Measurements from ENCODE around the gene EFHC2. TPM values are rescaled to one million over a fixed set of nuclear protein-coding genes. Genes with fewer than 3 reads are reported as not detected.

Gene EFHC2
- total RNA-seq, 1 experiment from 2014 or later, result 0.28 TPM

DNA sequence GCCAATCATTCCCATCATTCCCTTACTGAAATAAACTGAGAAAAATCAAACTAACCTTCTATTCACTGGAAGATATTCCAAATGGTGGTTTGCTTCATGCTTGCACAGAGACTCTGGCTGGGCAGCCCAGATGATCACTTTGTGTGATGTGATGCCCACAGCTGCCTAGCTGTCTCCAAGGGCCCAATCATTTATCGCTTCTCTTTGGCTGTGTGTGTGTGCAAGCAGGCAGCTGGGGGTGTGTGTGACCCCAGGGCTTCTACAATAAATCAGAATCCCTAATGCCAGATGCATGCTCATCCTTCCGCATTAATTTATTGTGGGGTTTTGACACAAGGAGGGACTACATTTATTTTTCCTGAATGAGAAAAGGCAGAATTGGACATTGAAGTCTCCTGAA, 230.1 kb downstream of the EFHC2 start:
- Histone ChIP-seq H3K4me1 (ENCODE audit: control insufficient read depth, insufficient read depth, low read length) (no peaks in the 10 kb centered on the region), H3K27ac (ENCODE audit: low read length) (no peak overlapping the region), H3K9me3 (ENCODE audit: control insufficient read depth, insufficient read depth, low read depth, low read length) (no peaks in the 10 kb centered on the region), H3K4me3 (ENCODE audit: low read depth in 2 of 2, low read length in 2 of 2) (no peak overlapping the region), H3K36me3 (ENCODE audit: control insufficient read depth, insufficient read depth, low read length) (no peaks in the 10 kb centered on the region), H3K27me3 (ENCODE audit: control insufficient read depth, insufficient read depth, low read length) (no peaks in the 10 kb centered on the region)
- intact Hi-C loops (cut with micrococcal nuclease; ENCODE audit: unreplicated experiment), result no loop called here
- TF ChIP-seq, protein P1, sequence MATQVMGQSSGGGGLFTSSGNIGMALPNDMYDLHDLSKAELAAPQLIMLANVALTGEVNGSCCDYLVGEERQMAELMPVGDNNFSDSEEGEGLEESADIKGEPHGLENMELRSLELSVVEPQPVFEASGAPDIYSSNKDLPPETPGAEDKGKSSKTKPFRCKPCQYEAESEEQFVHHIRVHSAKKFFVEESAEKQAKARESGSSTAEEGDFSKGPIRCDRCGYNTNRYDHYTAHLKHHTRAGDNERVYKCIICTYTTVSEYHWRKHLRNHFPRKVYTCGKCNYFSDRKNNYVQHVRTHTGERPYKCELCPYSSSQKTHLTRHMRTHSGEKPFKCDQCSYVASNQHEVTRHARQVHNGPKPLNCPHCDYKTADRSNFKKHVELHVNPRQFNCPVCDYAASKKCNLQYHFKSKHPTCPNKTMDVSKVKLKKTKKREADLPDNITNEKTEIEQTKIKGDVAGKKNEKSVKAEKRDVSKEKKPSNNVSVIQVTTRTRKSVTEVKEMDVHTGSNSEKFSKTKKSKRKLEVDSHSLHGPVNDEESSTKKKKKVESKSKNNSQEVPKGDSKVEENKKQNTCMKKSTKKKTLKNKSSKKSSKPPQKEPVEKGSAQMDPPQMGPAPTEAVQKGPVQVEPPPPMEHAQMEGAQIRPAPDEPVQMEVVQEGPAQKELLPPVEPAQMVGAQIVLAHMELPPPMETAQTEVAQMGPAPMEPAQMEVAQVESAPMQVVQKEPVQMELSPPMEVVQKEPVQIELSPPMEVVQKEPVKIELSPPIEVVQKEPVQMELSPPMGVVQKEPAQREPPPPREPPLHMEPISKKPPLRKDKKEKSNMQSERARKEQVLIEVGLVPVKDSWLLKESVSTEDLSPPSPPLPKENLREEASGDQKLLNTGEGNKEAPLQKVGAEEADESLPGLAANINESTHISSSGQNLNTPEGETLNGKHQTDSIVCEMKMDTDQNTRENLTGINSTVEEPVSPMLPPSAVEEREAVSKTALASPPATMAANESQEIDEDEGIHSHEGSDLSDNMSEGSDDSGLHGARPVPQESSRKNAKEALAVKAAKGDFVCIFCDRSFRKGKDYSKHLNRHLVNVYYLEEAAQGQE (IDR thresholded peaks at IDR 0.05; ENCODE audit: insufficient read depth in 1 of 2, low read depth in 2 of 2, low read length in 1 of 2), result no peak
- TF ChIP-seq POLR2AphosphoS5 (IDR thresholded peaks at IDR 0.05; ENCODE audit: low read depth, low read length) (no peak), TCF7L2 (IDR thresholded peaks at IDR 0.05; ENCODE audit: low read depth, low read length) (no peak), SIN3A (IDR thresholded peaks at IDR 0.05; ENCODE audit: borderline replicate concordance, insufficient read depth, low read depth, low read length) (no peak)
- TF ChIP-seq, protein P2, sequence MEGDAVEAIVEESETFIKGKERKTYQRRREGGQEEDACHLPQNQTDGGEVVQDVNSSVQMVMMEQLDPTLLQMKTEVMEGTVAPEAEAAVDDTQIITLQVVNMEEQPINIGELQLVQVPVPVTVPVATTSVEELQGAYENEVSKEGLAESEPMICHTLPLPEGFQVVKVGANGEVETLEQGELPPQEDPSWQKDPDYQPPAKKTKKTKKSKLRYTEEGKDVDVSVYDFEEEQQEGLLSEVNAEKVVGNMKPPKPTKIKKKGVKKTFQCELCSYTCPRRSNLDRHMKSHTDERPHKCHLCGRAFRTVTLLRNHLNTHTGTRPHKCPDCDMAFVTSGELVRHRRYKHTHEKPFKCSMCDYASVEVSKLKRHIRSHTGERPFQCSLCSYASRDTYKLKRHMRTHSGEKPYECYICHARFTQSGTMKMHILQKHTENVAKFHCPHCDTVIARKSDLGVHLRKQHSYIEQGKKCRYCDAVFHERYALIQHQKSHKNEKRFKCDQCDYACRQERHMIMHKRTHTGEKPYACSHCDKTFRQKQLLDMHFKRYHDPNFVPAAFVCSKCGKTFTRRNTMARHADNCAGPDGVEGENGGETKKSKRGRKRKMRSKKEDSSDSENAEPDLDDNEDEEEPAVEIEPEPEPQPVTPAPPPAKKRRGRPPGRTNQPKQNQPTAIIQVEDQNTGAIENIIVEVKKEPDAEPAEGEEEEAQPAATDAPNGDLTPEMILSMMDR (IDR thresholded peaks at IDR 0.05), result no peak
- ChIA-PET CTCF (no interaction called here), POLR2A (no interaction called here)
- no TSS peak for BruUV-seq (replicated peaks)
- in situ Hi-C loops (cut with HindIII; ENCODE audit: low pct_unique_long_range_greater_than_20kb, low sequenced_read_pairs), result no loop called here
- no peak for DNase-seq (ENCODE audit: low read depth, low spot score)
- ATAC-seq, result no peak

DNA sequence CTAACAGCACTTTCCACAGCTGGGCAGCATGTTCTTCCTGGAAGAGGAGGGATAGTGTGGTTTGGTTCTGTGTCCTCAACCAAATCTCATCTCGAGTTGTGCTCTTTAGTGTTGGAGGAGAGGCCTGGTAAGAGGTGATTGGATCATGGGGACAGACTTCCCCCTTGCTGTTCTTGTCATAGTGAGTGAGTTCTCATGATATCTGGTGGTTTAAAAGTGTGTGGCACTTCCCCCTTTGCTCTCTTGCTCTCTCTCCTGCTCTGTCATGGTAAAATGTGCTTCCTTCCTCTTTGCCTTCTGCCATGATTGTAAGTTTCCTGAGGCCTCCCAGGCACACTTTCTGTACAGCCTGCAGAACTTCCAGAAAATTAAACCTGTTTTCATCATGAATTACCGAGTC, 236.6 kb downstream of the EFHC2 start:
- CTCF ChIA-PET, result no interaction called here
- intact Hi-C loops (cut with micrococcal nuclease; ENCODE audit: unreplicated experiment), result no loop called here
- no peaks in the 10 kb centered on the region for H3K36me3 ChIP-seq (ENCODE audit: control insufficient read depth, insufficient read depth, low read length)
- H3K9me3 ChIP-seq (ENCODE audit: control insufficient read depth, insufficient read depth, low read depth, low read length), result no peaks in the 10 kb centered on the region
- DNase-seq (ENCODE audit: low read depth, low spot score) (no peak), ATAC-seq (no peak)
- POLR2A ChIA-PET, result no interaction called here
- TF ChIP-seq SIN3A (IDR thresholded peaks at IDR 0.05; ENCODE audit: borderline replicate concordance, insufficient read depth, low read depth, low read length), result no peak
- no peak for TF ChIP-seq POLR2AphosphoS5 (IDR thresholded peaks at IDR 0.05; ENCODE audit: low read depth, low read length)
- TF ChIP-seq, protein P1 (IDR thresholded peaks at IDR 0.05; ENCODE audit: insufficient read depth in 1 of 2, low read depth in 2 of 2, low read length in 1 of 2), result no peak
- TF ChIP-seq, protein P2 (IDR thresholded peaks at IDR 0.05), result no peak
- no peak for TF ChIP-seq TCF7L2 (IDR thresholded peaks at IDR 0.05; ENCODE audit: low read depth, low read length)
- H3K27me3 ChIP-seq (ENCODE audit: control insufficient read depth, insufficient read depth, low read length), result no peaks in the 10 kb centered on the region
- in situ Hi-C loops (cut with HindIII; ENCODE audit: low pct_unique_long_range_greater_than_20kb, low sequenced_read_pairs), result no loop called here
- H3K27ac ChIP-seq (ENCODE audit: low read length), result no peak overlapping the region
- BruUV-seq (replicated peaks), result no TSS peak
- H3K4me3 ChIP-seq (ENCODE audit: low read depth in 2 of 2, low read length in 2 of 2), result no peak overlapping the region
- no peaks in the 10 kb centered on the region for H3K4me1 ChIP-seq (ENCODE audit: control insufficient read depth, insufficient read depth, low read length)
